Neural crest cell (in vitro differentiated cells): ENCODE data around the gene PFN1. TPM values are rescaled to one million over a fixed set of nuclear protein-coding genes. Genes with fewer than 3 reads are reported as not detected.
A peak's percentile ranks its signal among the peaks of the same experiment; 100 is the strongest.

Experiments used
- DNase-seq: peaks from one replicate; pipeline ENCODE4 v3.0.0; 2021; ENCODE audit warnings: low read depth, mixed read lengths, low spot score
- H3K27ac Mint-ChIP-seq: one replicate; pipeline ENCODE4 v1.8.0; 2021; ENCODE audit warnings: mild to moderate bottlenecking, mixed read lengths; ENCODE audit not compliant: unreplicated experiment
- H3K27me3 Mint-ChIP-seq: 2 replicates; pipeline ENCODE4 v1.8.0; 2021; ENCODE audit warnings: low read depth, mild to moderate bottlenecking, mixed read lengths
- H3K36me3 Mint-ChIP-seq: 2 replicates; pipeline ENCODE4 v1.8.0; 2021; ENCODE audit warnings: low read depth, mild to moderate bottlenecking, mixed read lengths
- H3K4me1 Mint-ChIP-seq: 2 replicates; pipeline ENCODE4 v1.8.0; 2021; ENCODE audit warnings: mixed read lengths
- H3K4me3 Mint-ChIP-seq: one replicate; pipeline ENCODE4 v1.8.0; 2021; ENCODE audit warnings: mild to moderate bottlenecking, mixed read lengths
- H3K9me3 Mint-ChIP-seq: 2 replicates; pipeline ENCODE4 v1.8.0; 2021; ENCODE audit warnings: mixed read lengths
- total RNA-seq: library from RNA; stranded (reverse); gene quantifications from 2 replicates; pipeline ENCODE4 v1.2.1, GENCODE V29; 2021
- TF ChIP-seq, protein P1 (sequence below): fragments of 200-600 bp; sonication (generic); conservative IDR thresholded peaks from 2 replicates; pipeline ENCODE4 v1.5.0; 2021; ENCODE audit warnings: antibody characterized with exemption, mild to moderate bottlenecking

Gene PFN1
- total RNA-seq, 1 donor from 2014 or later: 630 TPM

- H3K36me3 Mint-ChIP-seq: peaks cover 19% of the 10 kb centered on the region
- peak overlapping the region; percentile 78 for H3K4me3 Mint-ChIP-seq
- H3K27ac Mint-ChIP-seq: no peak overlapping the region
- H3K4me1 Mint-ChIP-seq: peaks cover 34% of the 10 kb centered on the region
- DNase-seq: no peak
- no peaks in the 10 kb centered on the region for H3K9me3 Mint-ChIP-seq
- TF ChIP-seq, protein P1, sequence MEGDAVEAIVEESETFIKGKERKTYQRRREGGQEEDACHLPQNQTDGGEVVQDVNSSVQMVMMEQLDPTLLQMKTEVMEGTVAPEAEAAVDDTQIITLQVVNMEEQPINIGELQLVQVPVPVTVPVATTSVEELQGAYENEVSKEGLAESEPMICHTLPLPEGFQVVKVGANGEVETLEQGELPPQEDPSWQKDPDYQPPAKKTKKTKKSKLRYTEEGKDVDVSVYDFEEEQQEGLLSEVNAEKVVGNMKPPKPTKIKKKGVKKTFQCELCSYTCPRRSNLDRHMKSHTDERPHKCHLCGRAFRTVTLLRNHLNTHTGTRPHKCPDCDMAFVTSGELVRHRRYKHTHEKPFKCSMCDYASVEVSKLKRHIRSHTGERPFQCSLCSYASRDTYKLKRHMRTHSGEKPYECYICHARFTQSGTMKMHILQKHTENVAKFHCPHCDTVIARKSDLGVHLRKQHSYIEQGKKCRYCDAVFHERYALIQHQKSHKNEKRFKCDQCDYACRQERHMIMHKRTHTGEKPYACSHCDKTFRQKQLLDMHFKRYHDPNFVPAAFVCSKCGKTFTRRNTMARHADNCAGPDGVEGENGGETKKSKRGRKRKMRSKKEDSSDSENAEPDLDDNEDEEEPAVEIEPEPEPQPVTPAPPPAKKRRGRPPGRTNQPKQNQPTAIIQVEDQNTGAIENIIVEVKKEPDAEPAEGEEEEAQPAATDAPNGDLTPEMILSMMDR: no peak
- peaks cover 3% of the 10 kb centered on the region for H3K27me3 Mint-ChIP-seq
These were observed 21.9 kb upstream of the PFN1 start for GRCh38 chr17:4970273-4970672.

DNA sequence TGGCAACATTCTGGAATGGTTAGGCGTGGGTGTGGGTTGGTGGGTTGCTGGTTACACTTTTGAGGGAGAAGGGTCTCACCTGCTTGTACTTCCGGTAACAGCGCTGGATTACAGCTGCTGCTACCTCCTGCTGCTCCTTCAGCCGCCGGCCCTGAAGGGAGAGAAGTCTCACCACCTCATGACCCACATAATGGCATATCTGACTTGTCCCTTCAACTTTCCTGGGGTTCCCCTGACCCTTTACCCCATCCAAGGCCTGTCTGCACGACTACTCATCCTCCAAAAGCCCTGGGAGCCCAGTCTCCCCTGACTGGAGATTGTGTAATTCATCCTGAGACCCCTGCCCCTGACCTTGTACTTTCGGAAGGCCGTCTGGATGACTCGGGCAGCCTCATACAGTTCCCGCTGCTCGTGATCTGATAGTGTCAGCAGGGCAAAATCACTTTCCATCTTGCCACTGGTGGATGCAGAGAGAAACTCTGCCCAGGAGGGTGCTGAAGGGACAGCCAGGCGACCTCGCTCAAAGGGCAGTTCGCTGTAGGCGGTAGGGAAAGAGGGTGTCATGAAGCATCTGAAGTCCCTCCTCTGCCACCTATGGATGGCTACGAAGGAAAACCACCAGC lies 21.3 kb upstream of the PFN1 start:
- no peak for DNase-seq
- H3K27me3 Mint-ChIP-seq: peaks cover 3% of the 10 kb centered on the region
- TF ChIP-seq, protein P1: no peak
- H3K9me3 Mint-ChIP-seq: no peaks in the 10 kb centered on the region
- H3K36me3 Mint-ChIP-seq: peaks cover 21% of the 10 kb centered on the region
- peak overlapping the region; percentile 79 for H3K27ac Mint-ChIP-seq
- H3K4me3 Mint-ChIP-seq: no peak overlapping the region
- H3K4me1 Mint-ChIP-seq: peaks cover 33% of the 10 kb centered on the region

GRCh38 chr17:4969047-4969550 lies 20.8 kb upstream of the PFN1 start:
- TF ChIP-seq, protein P1: no peak
- no peak overlapping the region for H3K27ac Mint-ChIP-seq
- H3K27me3 Mint-ChIP-seq: no peaks in the 10 kb centered on the region
- no peak for DNase-seq
- H3K9me3 Mint-ChIP-seq: no peaks in the 10 kb centered on the region
- peaks cover 33% of the 10 kb centered on the region for H3K4me1 Mint-ChIP-seq
- no peak overlapping the region for H3K4me3 Mint-ChIP-seq
- peaks cover 18% of the 10 kb centered on the region for H3K36me3 Mint-ChIP-seq

DNA sequence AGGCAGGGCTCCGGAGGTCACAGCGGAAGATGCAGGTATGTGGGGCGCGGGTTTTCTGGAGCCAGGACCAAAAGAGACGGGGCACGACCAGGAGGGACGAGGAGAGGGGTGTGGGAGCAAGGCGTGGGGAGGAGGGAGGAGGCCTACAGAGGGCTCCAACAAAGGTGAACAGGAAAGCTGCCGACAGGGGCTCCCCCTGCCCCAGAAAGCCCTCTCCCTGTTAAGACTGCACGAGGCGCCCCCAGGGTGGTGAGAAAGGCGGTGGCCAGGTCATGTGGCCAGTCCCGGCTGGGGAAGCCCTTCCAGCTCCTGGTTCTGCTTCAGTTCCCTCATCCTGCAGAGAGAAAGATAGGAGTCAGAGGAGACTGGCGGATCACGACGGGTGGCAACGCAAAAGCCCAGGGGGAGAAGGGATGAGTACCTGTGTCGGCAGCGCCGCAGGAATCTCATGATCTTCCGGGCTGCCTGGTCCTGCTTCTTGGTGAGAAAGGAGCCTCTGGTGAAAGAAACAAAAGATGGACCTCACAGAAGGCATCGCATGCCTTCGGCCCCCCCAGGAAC lies 20.2 kb upstream of the PFN1 start:
- no peak overlapping the region for H3K27ac Mint-ChIP-seq
- H3K4me3 Mint-ChIP-seq: no peak overlapping the region
- H3K27me3 Mint-ChIP-seq: no peaks in the 10 kb centered on the region
- DNase-seq: no peak
- TF ChIP-seq, protein P1: no peak
- peaks cover 16% of the 10 kb centered on the region for H3K36me3 Mint-ChIP-seq
- H3K9me3 Mint-ChIP-seq: no peaks in the 10 kb centered on the region
- H3K4me1 Mint-ChIP-seq: peaks cover 33% of the 10 kb centered on the region

DNA sequence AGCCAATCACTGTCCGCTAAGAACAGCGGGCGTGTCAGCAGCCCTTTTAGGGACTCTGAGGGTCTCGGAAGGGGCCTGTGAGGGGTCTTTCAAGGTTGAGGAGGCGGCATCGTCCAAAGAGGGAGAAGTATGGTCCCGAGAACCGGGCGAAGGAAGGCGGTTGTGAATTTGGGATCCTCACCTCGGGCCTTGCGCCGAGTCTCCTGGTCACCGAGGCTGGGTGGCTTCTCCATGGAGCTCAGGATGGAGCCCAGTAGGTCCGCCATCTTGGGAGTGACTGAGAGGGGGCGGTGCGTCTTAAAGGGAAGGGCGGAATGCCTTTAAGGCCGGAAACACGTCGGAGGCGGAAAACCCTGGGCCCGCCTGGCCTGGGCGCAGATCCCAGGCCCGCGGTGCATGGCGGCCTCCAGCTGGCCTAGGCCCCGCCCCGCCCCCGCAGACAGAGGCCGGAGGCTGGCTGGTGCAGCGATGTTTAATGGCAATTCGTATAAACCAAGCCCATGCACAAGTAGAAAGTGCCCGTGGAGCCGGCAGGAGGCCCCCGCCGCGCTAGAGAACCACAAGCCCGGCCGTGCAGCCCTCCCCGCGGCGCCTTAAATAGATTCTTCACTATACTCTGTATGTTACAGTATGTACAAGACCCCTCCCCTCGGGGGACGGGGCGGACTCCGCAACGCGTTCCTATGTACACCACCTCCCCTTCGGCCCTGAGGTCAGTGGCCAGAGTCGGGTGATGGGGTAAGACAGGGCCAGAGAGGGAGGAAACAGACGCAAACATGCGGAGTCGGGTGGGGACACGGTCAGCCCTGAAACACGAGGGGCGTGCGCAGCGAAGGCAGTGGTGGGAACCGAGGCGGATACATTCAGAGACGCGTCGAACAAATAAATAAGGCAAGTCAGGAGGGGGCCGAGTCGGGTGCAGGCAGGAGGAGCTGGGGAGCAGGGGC lies 19.5 kb upstream of the PFN1 start, which contains the start of gene SPAG7:
Gene SPAG7, minus strand, starts transcription at position 279 of the 947 bp plus-strand sequence. Its CDS starts 13 bp downstream, at position 266.
- H3K9me3 Mint-ChIP-seq: no peaks in the 10 kb centered on the region
- H3K27me3 Mint-ChIP-seq: no peaks in the 10 kb centered on the region
- H3K4me1 Mint-ChIP-seq: peaks cover 33% of the 10 kb centered on the region
- H3K36me3 Mint-ChIP-seq: peaks cover 16% of the 10 kb centered on the region
- no peak within 1 kb of the TSS for H3K27ac Mint-ChIP-seq
- TF ChIP-seq, protein P1: no peak
- peak; percentile 94 for DNase-seq
- no peak within 1 kb of the TSS for H3K4me3 Mint-ChIP-seq
